Skeletal muscle satellite cell (primary cell): ENCODE measurements around the gene DIDO1.
"Not testable (repeated sequence)": the region's sequence is repeated elsewhere in the genome, so short reads cannot be mapped to it uniquely, and the experiment has no call there.

Source experiments
- H3K27me3 ChIP-seq: 2 replicates; pipeline ENCODE4 v1.7.0; 2013; ENCODE audit warnings: low read length; ENCODE audit not compliant: control insufficient read depth, insufficient read depth
- H3K36me3 ChIP-seq: 2 replicates; pipeline ENCODE4 v1.7.0; 2013; ENCODE audit warnings: mild to moderate bottlenecking, control low read depth, low read length; ENCODE audit not compliant: insufficient read depth
- H3K4me1 ChIP-seq: 2 replicates; pipeline ENCODE4 v1.7.0; 2013; ENCODE audit warnings: low read length; ENCODE audit not compliant: control insufficient read depth, insufficient read depth
- H3K4me2 ChIP-seq: 2 replicates; pipeline ENCODE4 v1.7.0; 2013; ENCODE audit warnings: mild to moderate bottlenecking, low read length
- H3K4me3 ChIP-seq: 2 replicates; pipeline ENCODE4 v1.7.0; 2013; ENCODE audit warnings: low read length
- H3K9ac ChIP-seq: 2 replicates; pipeline ENCODE4 v1.7.0; 2013; ENCODE audit warnings: mild to moderate bottlenecking, low read depth, low read length, moderate library complexity
- H3K9me3 ChIP-seq: replicated peaks from 2 replicates; pipeline ENCODE4 v1.7.0; 2013; ENCODE audit warnings: mild to moderate bottlenecking, control low read depth, low read length

Gene DIDO1

DNA sequence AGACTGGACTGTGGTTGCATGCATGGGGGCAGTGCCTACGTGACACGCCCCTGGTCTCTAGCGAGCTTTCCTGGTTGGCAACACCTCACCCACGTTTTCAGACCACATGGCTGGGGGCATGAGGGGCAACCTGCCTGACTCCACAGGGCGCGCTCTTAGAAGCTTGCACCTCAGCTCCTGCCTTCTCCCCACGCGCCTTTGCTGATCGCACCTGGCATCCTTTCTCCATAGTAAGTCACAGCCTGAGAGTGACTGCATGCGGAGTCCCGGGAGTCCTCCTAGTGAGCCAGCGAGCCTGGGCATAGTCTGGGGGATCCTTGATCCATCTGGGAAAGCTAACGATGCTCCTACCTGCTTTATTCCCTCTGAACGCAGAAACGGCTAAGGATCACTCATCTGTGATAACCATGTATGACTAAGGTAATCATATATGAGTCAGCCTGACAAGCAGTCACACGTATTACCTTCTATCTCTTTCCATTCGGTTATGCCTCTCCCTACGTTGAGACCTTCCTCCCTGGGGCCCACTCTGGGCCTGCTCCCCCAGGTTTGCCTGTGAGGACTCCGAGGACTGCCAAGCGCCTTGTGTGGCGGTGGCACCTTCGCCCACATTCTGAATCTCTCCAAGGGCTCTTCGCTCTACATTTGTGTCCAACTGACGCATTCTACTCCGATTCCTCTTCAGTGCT, 69.2 kb downstream of the DIDO1 start:
- Histone ChIP-seq H3K9ac (no peak overlapping the region), H3K4me1 (peaks cover 11% of the 10 kb centered on the region), H3K4me3 (no peak overlapping the region), H3K4me2 (no peak overlapping the region), H3K27me3 (no peaks in the 10 kb centered on the region), H3K36me3 (peaks cover 33% of the 10 kb centered on the region), H3K9me3 (no peaks in the 10 kb centered on the region)

DNA sequence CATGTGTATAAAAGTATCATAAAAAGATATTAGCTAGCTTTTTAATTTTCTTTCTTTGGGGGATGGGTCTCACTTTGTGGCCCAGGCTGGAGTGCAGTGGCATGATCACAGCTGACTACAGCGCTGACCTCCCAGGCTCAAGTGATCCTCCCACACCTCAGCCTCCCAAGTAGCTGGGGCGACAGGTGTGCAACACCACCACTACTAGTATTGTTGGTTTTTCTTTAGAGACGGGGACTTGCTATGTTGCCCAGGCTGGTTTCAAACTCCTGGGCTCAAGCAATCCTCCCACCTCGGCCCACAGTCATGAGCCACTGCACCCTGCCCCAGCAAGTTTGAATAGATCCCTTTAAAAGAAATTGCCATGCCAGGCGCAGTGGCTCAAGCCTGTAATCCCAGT, 71.2 kb downstream of the DIDO1 start:
- Histone ChIP-seq H3K27me3 (no peaks in the 10 kb centered on the region), H3K4me3 (no peak overlapping the region), H3K4me1 (peaks cover 5% of the 10 kb centered on the region), H3K9me3 (no peaks in the 10 kb centered on the region), H3K4me2 (no peak overlapping the region), H3K9ac (no peak overlapping the region), H3K36me3 (peaks cover 34% of the 10 kb centered on the region)

DNA sequence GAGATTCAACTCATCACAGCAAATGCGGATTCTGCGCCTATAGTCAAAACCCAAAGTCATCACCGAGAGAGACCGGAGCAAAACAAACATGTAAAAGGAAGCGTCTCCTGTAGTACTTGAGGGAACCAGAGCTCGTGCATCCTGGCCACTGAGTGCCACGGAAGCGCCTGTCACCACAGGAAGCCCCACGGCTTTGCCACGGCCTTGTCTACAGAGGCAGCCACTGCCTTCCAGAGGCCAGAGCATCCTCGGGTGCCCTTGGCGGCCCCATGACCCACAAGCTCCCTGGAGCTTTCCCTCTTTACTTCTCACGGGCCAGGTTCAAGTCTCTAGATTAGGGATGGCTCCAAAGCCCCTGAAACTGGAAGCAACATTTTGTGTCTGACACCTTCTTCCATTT, 72.2 kb downstream of the DIDO1 start:
- Histone ChIP-seq H3K4me2 (no peak overlapping the region), H3K4me3 (no peak overlapping the region), H3K9ac (no peak overlapping the region), H3K4me1 (no peaks in the 10 kb centered on the region), H3K36me3 (peaks cover 34% of the 10 kb centered on the region), H3K9me3 (no peaks in the 10 kb centered on the region), H3K27me3 (no peaks in the 10 kb centered on the region)

DNA sequence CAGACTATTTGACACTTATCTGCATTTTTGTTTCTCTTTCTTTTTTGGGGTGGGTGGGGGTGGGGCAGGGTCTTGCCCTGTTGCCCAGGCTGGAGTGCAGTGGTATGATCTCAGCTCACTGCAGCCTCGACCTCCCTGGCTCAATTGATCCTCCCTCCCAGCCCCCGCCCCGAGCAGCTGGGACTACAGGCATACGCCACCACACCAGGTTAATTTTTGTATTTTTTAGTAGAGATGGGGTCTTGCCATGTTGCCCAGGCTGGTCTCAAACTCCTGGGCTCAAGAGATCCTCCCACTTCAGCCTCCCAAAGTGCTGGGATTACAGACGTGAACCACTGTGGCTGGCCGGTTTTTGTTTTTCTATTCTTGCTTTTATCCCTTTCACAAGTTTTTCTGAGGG, 73.0 kb downstream of the DIDO1 start:
- not testable (repeated sequence) for H3K27me3 ChIP-seq

DNA sequence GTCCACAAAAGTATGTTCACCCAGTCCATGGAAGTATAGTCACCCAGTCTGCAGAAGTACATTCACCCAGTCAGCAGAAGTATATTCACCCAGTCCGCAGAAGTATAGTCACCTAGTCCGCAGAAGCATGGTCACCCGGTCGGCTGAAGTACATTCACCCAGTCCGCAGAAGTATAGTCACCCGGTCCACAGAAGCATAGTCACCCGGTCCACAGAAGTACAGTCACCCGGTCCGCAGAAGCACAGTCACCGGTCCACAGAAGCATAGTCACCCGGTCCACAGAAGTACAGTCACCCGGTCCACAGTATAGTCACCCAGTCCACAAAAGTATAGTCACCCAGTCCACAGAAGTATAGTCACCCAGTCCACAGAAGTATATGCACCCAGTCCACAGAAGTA, 73.5 kb downstream of the DIDO1 start:
- H3K4me2 ChIP-seq = no peak overlapping the region
- peaks cover 4% of the 10 kb centered on the region for H3K4me1 ChIP-seq
- H3K27me3 ChIP-seq = no peaks in the 10 kb centered on the region
- H3K9me3 ChIP-seq = no peaks in the 10 kb centered on the region
- H3K4me3 ChIP-seq = no peak overlapping the region
- no peak overlapping the region for H3K9ac ChIP-seq
- peaks cover 34% of the 10 kb centered on the region for H3K36me3 ChIP-seq

More for the DNA sequence above, 73.0 kb downstream of the DIDO1 start:
- not testable (repeated sequence) for H3K9ac ChIP-seq, H3K4me3 ChIP-seq, H3K4me1 ChIP-seq, H3K9me3 ChIP-seq, H3K4me2 ChIP-seq
- H3K36me3 ChIP-seq = peaks cover 34% of the 10 kb centered on the region

DNA sequence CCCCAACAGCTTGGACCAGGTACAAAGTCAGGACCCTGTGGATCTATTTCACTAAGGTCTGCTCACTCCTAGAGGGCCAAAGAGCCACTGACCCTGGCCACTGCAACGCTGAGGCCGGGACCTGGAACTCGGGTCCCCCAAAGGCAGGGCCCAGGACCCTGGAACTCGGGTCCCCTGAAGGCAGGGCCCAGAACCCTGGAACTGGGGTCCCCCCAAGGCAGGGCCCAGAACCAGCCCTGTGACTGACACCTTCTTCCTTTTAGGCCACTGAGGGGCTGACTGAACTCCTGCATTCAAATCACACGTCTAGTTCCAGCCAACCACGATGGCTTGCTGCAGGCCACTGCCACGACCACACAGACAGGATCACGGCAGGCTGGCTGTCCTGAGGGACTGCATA, 74.1 kb downstream of the DIDO1 start:
- Histone ChIP-seq H3K4me1 (peaks cover 5% of the 10 kb centered on the region), H3K27me3 (no peaks in the 10 kb centered on the region), H3K36me3 (peaks cover 32% of the 10 kb centered on the region), H3K4me3 (no peak overlapping the region), H3K9me3 (no peaks in the 10 kb centered on the region), H3K9ac (no peak overlapping the region), H3K4me2 (no peak overlapping the region)

DNA sequence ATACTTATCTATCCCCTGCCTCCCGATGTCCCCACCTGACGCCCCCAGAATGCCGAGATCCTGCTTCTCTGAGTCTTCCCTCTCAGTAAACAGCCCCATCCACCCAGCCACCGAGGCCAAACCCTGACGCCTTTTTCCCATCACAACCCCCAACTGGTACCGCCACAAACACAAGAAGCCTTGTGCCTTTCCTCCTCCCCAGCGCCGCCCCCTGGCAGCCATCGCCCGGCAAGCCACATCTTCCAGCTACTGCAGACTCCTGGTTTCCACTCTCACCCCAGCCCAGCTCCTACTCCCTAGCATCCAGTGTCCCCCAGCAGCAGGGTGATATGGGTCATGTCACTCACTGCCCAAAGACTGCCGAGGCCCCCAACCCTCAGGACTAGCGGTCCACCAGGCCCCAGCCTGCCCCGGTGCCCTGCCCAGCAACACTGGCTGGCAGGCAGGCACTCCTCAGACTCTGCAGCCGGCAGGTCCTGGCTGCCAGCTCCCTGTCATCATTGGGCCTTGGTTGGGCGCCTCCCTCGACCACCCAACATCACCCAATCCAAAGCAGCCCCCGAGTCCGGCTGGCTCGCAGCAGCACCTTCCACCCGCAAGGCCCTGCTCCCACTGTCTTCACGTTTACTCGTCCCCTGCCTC, 75.9 kb downstream of the DIDO1 start:
- Histone ChIP-seq H3K9me3 (no peaks in the 10 kb centered on the region), H3K4me2 (no peak overlapping the region), H3K4me1 (peaks cover 5% of the 10 kb centered on the region), H3K4me3 (no peak overlapping the region), H3K36me3 (peaks cover 34% of the 10 kb centered on the region), H3K9ac (no peak overlapping the region), H3K27me3 (no peaks in the 10 kb centered on the region)

DNA sequence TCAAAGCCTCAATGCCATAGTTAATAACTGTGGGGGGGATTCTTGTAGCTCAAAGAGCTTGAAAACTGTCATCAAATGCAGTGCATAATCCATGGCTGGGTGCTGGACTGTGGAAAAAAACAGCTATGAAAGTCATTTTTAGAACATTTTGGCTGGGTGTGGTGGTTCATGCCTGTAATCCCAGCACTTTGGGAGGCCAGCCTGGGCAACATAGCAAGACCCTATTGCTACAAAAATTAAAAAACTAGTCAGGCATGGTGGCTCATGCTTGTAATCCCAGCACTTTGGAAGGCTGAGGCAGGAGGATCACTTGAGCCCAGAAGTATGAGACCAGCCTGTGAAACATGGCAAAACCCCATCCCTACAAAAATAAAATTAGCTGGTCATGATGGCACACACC, 76.9 kb downstream of the DIDO1 start:
- H3K9me3 ChIP-seq = no peaks in the 10 kb centered on the region
- peaks cover 32% of the 10 kb centered on the region for H3K36me3 ChIP-seq
- no peak overlapping the region for H3K4me3 ChIP-seq
- no peak overlapping the region for H3K4me2 ChIP-seq
- no peak overlapping the region for H3K9ac ChIP-seq
- no peaks in the 10 kb centered on the region for H3K27me3 ChIP-seq
- peaks cover 5% of the 10 kb centered on the region for H3K4me1 ChIP-seq

DNA sequence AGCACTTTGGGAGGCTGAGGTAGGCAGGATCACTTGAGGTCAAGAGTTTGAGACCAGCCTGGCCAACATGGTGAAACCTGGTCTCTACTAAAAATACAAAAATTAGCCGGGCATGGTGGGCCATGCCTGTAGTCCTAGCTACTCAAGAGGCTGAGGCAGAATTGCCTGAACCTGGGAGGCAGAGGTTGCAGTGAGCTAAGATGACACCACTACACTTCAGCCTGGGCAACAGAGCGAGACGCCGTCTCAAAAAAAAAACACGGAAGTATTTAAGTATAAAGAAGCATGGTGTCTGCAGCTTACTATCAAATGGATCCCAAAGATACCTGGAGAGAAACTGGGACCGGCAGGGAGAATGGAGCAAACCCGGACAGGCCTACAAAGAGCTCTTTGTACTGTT, 77.4 kb downstream of the DIDO1 start:
- H3K4me3 ChIP-seq, H3K9me3 ChIP-seq, H3K4me2 ChIP-seq, H3K9ac ChIP-seq, H3K4me1 ChIP-seq, H3K27me3 ChIP-seq: not testable (repeated sequence)
- H3K36me3 ChIP-seq = peaks cover 27% of the 10 kb centered on the region

DNA sequence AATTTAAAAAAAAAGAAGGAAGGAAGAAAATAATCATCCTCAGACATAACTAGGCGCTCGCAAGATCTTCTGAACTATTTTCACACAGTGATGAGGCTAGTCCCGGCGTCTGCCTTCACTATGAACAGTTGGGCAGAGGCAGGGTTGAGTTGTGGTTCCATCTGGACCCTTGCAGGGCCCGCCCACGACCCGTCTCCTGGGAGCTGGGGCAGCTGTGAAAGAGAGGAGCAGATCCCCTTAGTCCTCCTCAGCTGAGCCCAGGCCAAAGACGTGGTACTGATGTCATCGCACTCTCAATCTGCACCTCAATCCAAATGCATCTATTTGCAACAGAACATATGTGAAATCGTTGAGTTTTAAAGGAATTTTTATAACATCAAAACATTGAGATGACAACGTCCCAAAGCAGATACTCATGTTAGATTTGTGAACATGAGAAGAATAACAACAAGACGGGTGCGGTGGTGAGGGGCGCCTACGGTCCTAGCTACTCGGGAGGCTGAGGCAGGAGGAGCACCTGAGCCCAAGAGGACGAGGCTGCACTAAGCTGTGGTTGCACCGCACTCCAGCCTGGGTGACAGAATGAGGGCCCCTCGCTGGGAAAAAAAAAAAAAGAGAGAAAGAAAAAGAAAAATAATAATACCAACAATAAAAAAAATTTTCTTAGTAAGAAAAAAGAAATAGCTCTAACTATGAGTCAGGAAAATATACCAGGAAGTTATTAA, 80.0 kb downstream of the DIDO1 start:
- H3K4me2 ChIP-seq = no peak overlapping the region
- H3K9me3 ChIP-seq = no peaks in the 10 kb centered on the region
- no peak overlapping the region for H3K9ac ChIP-seq
- H3K4me3 ChIP-seq = no peak overlapping the region
- peaks cover 10% of the 10 kb centered on the region for H3K36me3 ChIP-seq
- peaks cover 5% of the 10 kb centered on the region for H3K4me1 ChIP-seq
- no peaks in the 10 kb centered on the region for H3K27me3 ChIP-seq

DNA sequence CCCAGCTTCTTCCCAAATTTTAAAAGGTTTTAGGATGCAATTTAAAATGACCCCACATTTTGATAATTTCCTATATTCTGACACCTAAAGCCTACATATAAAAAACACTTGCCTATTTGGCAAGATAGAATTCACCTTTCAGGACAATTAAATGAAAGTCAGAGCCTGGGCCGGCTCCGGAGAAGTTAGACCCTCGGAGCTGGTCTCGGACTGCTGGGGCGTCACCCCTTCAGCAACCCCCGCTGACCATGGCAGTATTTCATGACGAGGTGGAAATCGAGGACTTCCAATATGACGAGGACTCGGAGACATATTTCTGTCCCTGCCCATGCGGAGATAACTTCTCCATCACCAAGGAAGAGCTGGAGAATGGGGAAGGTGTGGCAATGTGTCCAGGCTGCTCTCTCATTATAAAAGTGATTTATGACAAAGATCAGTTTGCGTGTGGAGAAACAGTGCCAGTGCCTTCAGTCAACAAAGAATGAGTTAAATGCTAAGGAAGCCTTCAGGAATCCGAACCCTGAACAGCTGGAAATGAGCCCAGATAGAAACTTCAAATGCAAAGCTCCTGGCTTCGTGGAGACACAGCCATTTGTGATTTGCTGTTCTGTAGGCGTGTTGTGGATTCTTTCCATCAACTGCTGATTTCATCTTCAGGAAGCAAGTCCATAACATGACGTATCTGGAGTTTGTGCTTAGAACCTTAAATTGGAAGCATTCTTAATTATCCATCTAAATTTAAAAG, 80.7 kb downstream of the DIDO1 start:
- Histone ChIP-seq H3K36me3 (peaks cover 14% of the 10 kb centered on the region), H3K4me3 (no peak overlapping the region), H3K4me1 (peaks cover 5% of the 10 kb centered on the region), H3K9me3 (no peaks in the 10 kb centered on the region), H3K4me2 (no peak overlapping the region), H3K27me3 (no peaks in the 10 kb centered on the region), H3K9ac (no peak overlapping the region)
